Cortex of kidney (tissue), 1 donor: ENCODE measurements around the gene MAIP1.

Experiments
- DNase-seq: peaks from one replicate; lab custom pipeline; 2025; lab: John Stamatoyannopoulos, UW

Gene MAIP1

GRCh38 chr2:199989822-199990221 lies 34.4 kb downstream of the MAIP1 start:
- no peak for DNase-seq

- no peak for DNase-seq
Measured at GRCh38 chr2:199991691-199992090, 36.3 kb downstream of the MAIP1 start.

- DNase-seq, result no peak
Measured at GRCh38 chr2:199992296-199992695, 36.9 kb downstream of the MAIP1 start.

- no peak for DNase-seq
Measured at GRCh38 chr2:199994371-199994770, 39.0 kb downstream of the MAIP1 start.

GRCh38 chr2:199994896-199995295 lies 39.5 kb downstream of the MAIP1 start:
- DNase-seq, result no peak

- no peak for DNase-seq
Measured at GRCh38 chr2:199997296-199997695, 41.9 kb downstream of the MAIP1 start.

- no peak for DNase-seq
Measured at GRCh38 chr2:199999166-199999565, 43.8 kb downstream of the MAIP1 start.

- no peak for DNase-seq
Measured at GRCh38 chr2:200000444-200001163, 45.2 kb downstream of the MAIP1 start.

- no peak for DNase-seq
Measured at GRCh38 chr2:200003444-200003843, 48.1 kb downstream of the MAIP1 start.

GRCh38 chr2:200005675-200006074 lies 50.3 kb downstream of the MAIP1 start:
- no peak for DNase-seq

GRCh38 chr2:200007306-200007705 lies 51.9 kb downstream of the MAIP1 start:
- DNase-seq, result no peak

- DNase-seq, result no peak
Measured at GRCh38 chr2:200012401-200012800, 57.0 kb downstream of the MAIP1 start.
